GM21390 (cell line): ENCODE results near the gene MMP24.
"Not testable (repeated sequence)": the region's sequence is repeated elsewhere in the genome, so short reads cannot be mapped to it uniquely, and the experiment has no call there.

Experiments
- ATAC-seq: cut with Tn5 transposase; IDR thresholded peaks from one replicate; pipeline ENCODE4 v1.9.1; 2021; ENCODE audit not compliant: unreplicated experiment

The MMP24 gene

GRCh38 chr20:35215066-35215956 lies 11.2 kb upstream of the MMP24 start:
- no peak for ATAC-seq

- ATAC-seq, result no peak
Measured at GRCh38 chr20:35216541-35216940, 9.9 kb upstream of the MMP24 start.

- ATAC-seq, result no peak
Measured at GRCh38 chr20:35223941-35224340, 2.5 kb upstream of the MMP24 start.

GRCh38 chr20:35224536-35224935 lies 2.0 kb upstream of the MMP24 start:
- no peak for ATAC-seq

- no peak for ATAC-seq
Measured at GRCh38 chr20:35225319-35226125, 968 bp upstream of the MMP24 start.

GRCh38 chr20:35226884-35227681 lies 593 bp downstream of the MMP24 start:
- ATAC-seq, result no peak

- no peak for ATAC-seq
Measured at GRCh38 chr20:35232575-35232974, 6.1 kb downstream of the MMP24 start.

- no peak for ATAC-seq
Measured at GRCh38 chr20:35235881-35236280, 9.4 kb downstream of the MMP24 start.

- ATAC-seq, result no peak
Measured at GRCh38 chr20:35237486-35237885, 11.0 kb downstream of the MMP24 start.

GRCh38 chr20:35238170-35238569 lies 11.7 kb downstream of the MMP24 start:
- no peak for ATAC-seq

- ATAC-seq, result no peak
Measured at GRCh38 chr20:35238735-35239134, 12.2 kb downstream of the MMP24 start.

- no peak for ATAC-seq
Measured at GRCh38 chr20:35240083-35240810, 13.8 kb downstream of the MMP24 start.

- ATAC-seq, result no peak
Measured at GRCh38 chr20:35240811-35241293, 14.4 kb downstream of the MMP24 start.

- ATAC-seq, result no peak
Measured at GRCh38 chr20:35243317-35243716, 16.8 kb downstream of the MMP24 start.

GRCh38 chr20:35243986-35244385 lies 17.5 kb downstream of the MMP24 start:
- ATAC-seq, result no peak

- ATAC-seq, result no peak
Measured at GRCh38 chr20:35246723-35247122, 20.2 kb downstream of the MMP24 start.

GRCh38 chr20:35248641-35249475 lies 22.4 kb downstream of the MMP24 start:
- no peak for ATAC-seq

GRCh38 chr20:35251613-35251940 lies 25.1 kb downstream of the MMP24 start:
- no peak for ATAC-seq

- peak; percentile 76 for ATAC-seq
Measured at GRCh38 chr20:35252037-35252461, 25.6 kb downstream of the MMP24 start.

- not testable (repeated sequence) for ATAC-seq
Measured at GRCh38 chr20:35252598-35252997, 26.1 kb downstream of the MMP24 start.
